DMS 273 treated with DMSO at 0.1 percent for 48 hours (cell line): Measurements from ENCODE around the gene ANKRD17.

Source experiments
- DNase-seq: peaks from one replicate; lab custom pipeline; 2025; lab: John Stamatoyannopoulos, UW

Gene ANKRD17

GRCh38 chr4:73104695-73105094, 153.9 kb downstream of the ANKRD17 start:
- DNase-seq = no peak

- DNase-seq = no peak
Observed at GRCh38 chr4:73103799-73104503, 154.6 kb downstream of the ANKRD17 start.

- no peak for DNase-seq
Observed at GRCh38 chr4:73099143-73099542, 159.5 kb downstream of the ANKRD17 start.

GRCh38 chr4:73098713-73099112, 159.9 kb downstream of the ANKRD17 start:
- no peak for DNase-seq

GRCh38 chr4:73098016-73098415, 160.6 kb downstream of the ANKRD17 start:
- DNase-seq = no peak

- no peak for DNase-seq
Observed at GRCh38 chr4:73092868-73093267, 165.7 kb downstream of the ANKRD17 start.

GRCh38 chr4:73090738-73091137, 167.9 kb downstream of the ANKRD17 start:
- DNase-seq = no peak

- no peak for DNase-seq
Observed at GRCh38 chr4:73087871-73088270, 170.7 kb downstream of the ANKRD17 start.

GRCh38 chr4:73086095-73086868, 172.3 kb downstream of the ANKRD17 start:
- no peak for DNase-seq

- DNase-seq = no peak
Observed at GRCh38 chr4:73080789-73081188, 177.8 kb downstream of the ANKRD17 start.

- DNase-seq = no peak
Observed at GRCh38 chr4:73075832-73076231, 182.8 kb downstream of the ANKRD17 start.

- DNase-seq = peak; percentile 63
Observed at GRCh38 chr4:73070074-73070390, 188.6 kb downstream of the ANKRD17 start.

GRCh38 chr4:73069338-73070073, 189.1 kb downstream of the ANKRD17 start, which contains the start of gene COX18:
TSS of gene COX18 (minus strand) at chr4:73069716. CDS start at chr4:73069649, 67 bp downstream.
- peak; percentile 79 for DNase-seq

GRCh38 chr4:73068491-73069337, 189.9 kb downstream of the ANKRD17 start:
- no peak for DNase-seq

- DNase-seq = no peak
Observed at GRCh38 chr4:73067971-73068394, 190.6 kb downstream of the ANKRD17 start.

- DNase-seq = no peak
Observed at GRCh38 chr4:73066928-73067327, 191.7 kb downstream of the ANKRD17 start.

- DNase-seq = no peak
Observed at GRCh38 chr4:73066445-73066844, 192.2 kb downstream of the ANKRD17 start.

- DNase-seq = no peak
Observed at GRCh38 chr4:73064536-73064935, 194.1 kb downstream of the ANKRD17 start.

GRCh38 chr4:73055241-73055897, 203.2 kb downstream of the ANKRD17 start:
- DNase-seq = no peak

- no peak for DNase-seq
Observed at GRCh38 chr4:73053974-73054480, 204.6 kb downstream of the ANKRD17 start.

- no peak for DNase-seq
Observed at GRCh38 chr4:73053076-73053475, 205.5 kb downstream of the ANKRD17 start.
